GM21423 (cell line): ENCODE results near the gene KAZN.
"Not testable (repeated sequence)": the region's sequence is repeated elsewhere in the genome, so short reads cannot be mapped to it uniquely, and the experiment has no call there.

ENCODE experiments used
- ATAC-seq: cut with Tn5 transposase; IDR thresholded peaks from one replicate; pipeline ENCODE4 v1.9.1; 2021; ENCODE audit warnings: mild to moderate bottlenecking, moderate library complexity; ENCODE audit not compliant: unreplicated experiment

KAZN gene

DNA sequence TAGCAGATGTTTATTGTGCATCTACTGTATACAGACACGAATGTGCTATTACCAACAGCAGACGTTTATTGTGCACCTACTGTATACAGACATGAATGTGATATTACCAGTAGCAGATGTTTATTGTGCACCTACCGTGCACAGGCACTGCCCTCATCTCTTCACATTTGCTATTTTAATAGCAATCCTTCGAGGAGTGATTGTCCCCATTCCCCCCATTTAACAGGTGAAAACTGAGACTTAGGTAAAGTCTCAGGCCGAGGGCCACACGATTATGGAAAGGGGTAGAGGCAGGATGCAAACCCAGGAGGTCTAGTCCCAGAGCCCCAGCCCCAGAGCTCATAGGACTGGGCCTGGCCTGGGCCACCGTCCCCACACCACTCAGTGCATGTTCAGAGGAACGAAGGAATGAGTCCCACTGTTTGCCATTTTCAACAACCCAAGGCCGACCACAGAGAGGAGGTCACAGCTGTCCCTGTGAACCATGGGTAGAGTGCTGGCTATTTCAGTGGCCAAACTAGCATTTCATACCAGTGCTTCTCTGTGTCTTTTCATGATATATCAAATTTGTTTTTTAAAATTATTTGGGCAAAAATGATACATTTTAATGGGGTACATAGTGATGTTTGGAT lies 440.6 kb downstream of the KAZN start:
- no peak for ATAC-seq

GRCh38 chr1:15039901-15040300 lies 441.4 kb downstream of the KAZN start:
- no peak for ATAC-seq

GRCh38 chr1:15040685-15041084 lies 442.2 kb downstream of the KAZN start:
- ATAC-seq, result not testable (repeated sequence)

- ATAC-seq, result no peak
Measured at GRCh38 chr1:15042866-15043265, 444.4 kb downstream of the KAZN start.

- no peak for ATAC-seq
Measured at GRCh38 chr1:15043934-15044333, 445.4 kb downstream of the KAZN start.

- no peak for ATAC-seq
Measured at GRCh38 chr1:15045123-15045522, 446.6 kb downstream of the KAZN start.

DNA sequence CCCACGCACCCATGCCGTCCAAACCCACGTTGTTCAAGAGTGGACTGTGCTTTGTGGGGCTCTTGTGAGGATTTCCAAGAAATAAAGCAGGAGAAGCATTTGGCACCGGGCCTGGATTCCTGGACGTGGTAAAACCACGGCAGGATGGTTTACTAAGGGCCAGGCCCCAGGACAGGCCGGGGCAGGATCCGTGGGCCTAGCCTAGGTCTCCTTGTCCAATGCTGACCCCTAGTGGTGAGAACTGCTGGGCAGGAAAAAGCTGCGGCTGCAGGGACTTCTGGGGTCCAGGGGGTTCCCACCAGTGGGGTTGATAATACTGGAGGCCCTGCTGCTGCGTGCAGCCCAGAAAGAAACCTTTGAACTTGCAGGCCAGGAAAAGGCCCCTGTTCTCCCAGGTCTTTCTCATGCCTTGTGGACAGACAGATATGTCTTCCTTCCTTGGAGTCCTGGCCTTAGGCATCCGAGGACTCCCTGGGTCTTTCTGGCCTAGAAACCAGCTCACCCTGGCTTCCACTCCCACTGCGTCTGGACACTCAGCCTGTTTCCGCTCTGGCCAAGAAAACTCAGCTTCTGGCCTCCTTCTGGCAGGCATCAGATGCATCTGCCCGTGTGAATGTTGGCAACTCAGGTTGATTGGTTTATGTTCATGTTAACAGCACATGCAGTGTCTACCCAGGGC lies 448.1 kb downstream of the KAZN start:
- ATAC-seq, result no peak

GRCh38 chr1:15047237-15047636 lies 448.8 kb downstream of the KAZN start:
- ATAC-seq, result no peak

- ATAC-seq, result no peak
Measured at GRCh38 chr1:15048437-15048980, 450.0 kb downstream of the KAZN start.

DNA sequence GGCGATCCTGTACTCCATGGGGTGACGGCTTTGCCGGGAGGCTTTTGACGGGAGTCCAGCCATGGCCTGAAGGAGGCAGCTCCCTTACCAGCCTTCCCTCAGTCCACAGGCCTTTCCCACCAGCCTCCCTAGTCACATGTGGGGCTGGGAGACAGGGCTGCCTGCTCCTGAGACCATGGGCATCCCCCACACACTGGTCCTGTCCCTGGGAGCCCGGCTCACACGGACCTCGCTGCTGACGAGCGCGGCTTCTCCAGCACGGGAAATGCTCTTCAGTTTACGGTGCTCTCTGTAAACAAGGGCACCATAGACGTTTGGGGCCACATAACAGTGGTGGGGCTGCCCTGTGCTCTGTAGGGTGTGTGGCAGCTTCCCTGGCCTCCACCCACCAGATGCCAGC lies 450.6 kb downstream of the KAZN start:
- no peak for ATAC-seq

DNA sequence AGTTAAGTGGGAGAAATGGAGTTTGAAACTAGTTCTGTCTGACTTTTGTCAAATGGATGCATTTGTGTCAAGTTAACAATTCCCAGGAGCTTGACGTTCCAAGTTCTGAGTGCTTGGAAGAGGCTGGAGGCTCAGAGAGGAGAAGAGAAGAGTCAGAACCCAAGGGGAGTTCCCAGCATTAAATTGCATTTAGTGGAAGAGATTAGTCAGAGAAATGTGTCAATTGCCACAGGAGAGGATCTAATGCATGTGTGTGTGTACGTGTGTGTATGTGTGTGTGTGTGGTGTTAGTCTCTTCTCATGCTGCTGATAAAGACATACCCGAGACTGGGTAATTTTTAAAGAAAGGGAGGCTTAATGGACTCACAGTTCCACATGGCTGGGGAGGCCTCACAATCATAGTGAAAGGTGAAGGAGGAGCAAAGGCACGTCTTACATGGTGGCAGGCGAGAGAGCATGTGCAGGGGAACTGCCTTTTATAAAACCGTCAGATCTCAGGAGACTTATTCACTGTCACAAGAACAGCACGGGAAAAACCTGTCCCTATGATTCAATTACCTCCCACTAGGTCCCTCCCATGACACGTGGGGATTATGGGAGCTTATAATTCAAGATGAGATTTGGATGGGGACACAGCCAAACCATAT lies 453.5 kb downstream of the KAZN start:
- ATAC-seq, result no peak

- ATAC-seq, result no peak
Measured at GRCh38 chr1:15053153-15053552, 454.7 kb downstream of the KAZN start.

GRCh38 chr1:15055736-15056415 lies 457.4 kb downstream of the KAZN start:
- no peak for ATAC-seq

- no peak for ATAC-seq
Measured at GRCh38 chr1:15056515-15057285, 458.2 kb downstream of the KAZN start.

DNA sequence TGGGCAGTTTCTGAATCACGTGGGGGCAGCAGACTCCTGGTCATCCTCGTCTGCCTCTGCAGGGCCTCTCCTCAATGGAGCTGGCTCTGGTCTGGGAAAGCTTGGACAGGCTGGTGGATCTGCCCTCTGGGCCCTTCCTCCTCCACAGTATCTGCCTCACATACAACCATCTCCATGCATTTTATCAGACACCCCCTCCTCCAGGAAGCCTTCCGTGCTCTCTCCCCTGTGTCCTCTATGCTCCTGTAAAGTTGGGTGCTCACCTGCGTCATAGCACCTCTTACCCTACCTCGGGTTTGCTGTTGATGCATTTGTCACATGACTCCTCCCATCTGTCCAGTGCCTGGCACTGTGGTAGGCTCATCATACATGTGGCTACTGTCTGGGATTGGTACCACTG lies 459.3 kb downstream of the KAZN start:
- no peak for ATAC-seq

- ATAC-seq, result no peak
Measured at GRCh38 chr1:15058261-15058660, 459.8 kb downstream of the KAZN start.

GRCh38 chr1:15060104-15060503 lies 461.6 kb downstream of the KAZN start:
- no peak for ATAC-seq

GRCh38 chr1:15062479-15063099 lies 464.1 kb downstream of the KAZN start:
- ATAC-seq, result no peak

DNA sequence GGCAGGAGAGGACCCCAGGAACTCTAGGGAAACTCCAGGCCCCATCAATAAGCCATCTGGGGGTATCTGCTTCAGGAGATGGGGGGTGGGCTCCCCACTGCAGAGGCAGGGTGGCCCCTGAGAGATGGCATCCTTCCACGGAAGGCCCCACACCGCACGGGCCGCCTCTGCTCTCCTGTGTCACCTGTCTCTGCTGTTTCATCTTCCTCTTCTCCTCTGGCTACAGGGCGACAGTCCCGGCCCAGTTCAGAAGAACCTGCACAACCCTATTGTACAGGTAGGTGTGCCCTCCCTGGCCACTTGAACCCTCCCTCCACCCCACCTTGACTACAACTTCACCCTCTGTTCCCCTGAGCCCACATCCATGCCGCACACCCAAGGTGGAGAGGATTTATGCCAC lies 464.9 kb downstream of the KAZN start:
- no peak for ATAC-seq

GRCh38 chr1:15063783-15064182 lies 465.3 kb downstream of the KAZN start:
- no peak for ATAC-seq
